HCT116 (cell line): ENCODE measurements around the gene TMEM121. TPM values are rescaled to one million over a fixed set of nuclear protein-coding genes. Genes with fewer than 3 reads are reported as not detected.

ENCODE experiments used
- ATAC-seq: fragments of 200-7000 bp; cut with Tn5 transposase; 2 replicates; pipeline ENCODE4 v1.9.1; 2020; ENCODE audit warnings: mild to moderate bottlenecking, moderate library complexity
- BruUV-seq: library from RNA; stranded (reverse); fragments of 400-500 nt; replicated peaks from 2 replicates; lab custom pipeline; 2021; lab: Mats Ljungman, UMichigan
- CTCF ChIA-PET: fragments of 300-600 bp; sonication (Branson Sonifier 250); formaldehyde crosslinking; loops from one replicate; lab custom pipeline; 2021; ENCODE audit warnings: antibody characterized with exemption; lab: Charles Lee
- POLR2A ChIA-PET: fragments of 300-600, 350-600 bp; sonication (Branson Sonifier 250); formaldehyde crosslinking; loops from one replicate; lab custom pipeline; 2021; ENCODE audit warnings: antibody characterized with exemption; lab: Charles Lee
- RAD21 ChIA-PET, 2 experiments: fragments of 300-600 bp; sonication (Branson Sonifier 250); formaldehyde crosslinking; loops; one replicate each; lab custom pipeline; 2023; ENCODE audit warnings: low total read pairs in 2 of 2; ENCODE audit not compliant: uncharacterized antibody in 2 of 2, unreplicated experiment in 2 of 2, low non-redundant PET in 1 of 2; lab: Charles Lee
- DNase-seq: peaks from one replicate; pipeline ENCODE4 v3.0.0-alpha.2; 2010; ENCODE audit warnings: low read depth, low spot score
- H2AFZ ChIP-seq: fragments of 200-600 bp; shearing (Covaris generic), sonication (generic); 2 replicates; pipeline ENCODE4 v1.6.1; 2017; ENCODE audit warnings: low read depth, mixed run types, mixed read lengths, antibody characterized with exemption, low read length; ENCODE audit not compliant: poor library complexity, severe bottlenecking
- H3K27ac ChIP-seq: 2 replicates; pipeline ENCODE4 v1.5.1; 2012; ENCODE audit warnings: low read depth, low read length
- H3K27me3 ChIP-seq: fragments of 200-600 bp; sonication (generic); 2 replicates; pipeline ENCODE4 v1.6.1; 2016; ENCODE audit warnings: mixed run types, low read length, mixed read lengths; ENCODE audit not compliant: insufficient read depth
- H3K36me3 ChIP-seq, 2 experiments: fragments of 200-500 bp in 1 of 2; fragments of 200-600 bp in 1 of 2; sonication (Bioruptor generic) in 1 of 2; sonication (generic) in 1 of 2; 2 replicates each; pipeline versions ENCODE4 v1.5.1 to v1.6.1; 2014 to 2016; ENCODE audit warnings: low read length in 2 of 2, inconsistent platforms in 1 of 2, mixed read lengths in 1 of 2, mixed run types in 1 of 2; ENCODE audit not compliant: insufficient read depth in 2 of 2, control insufficient read depth in 1 of 2
- H3K4me1 ChIP-seq, 2 experiments: fragments of 200-600 bp in 1 of 2; sonication (generic) in 1 of 2; 2 replicates each; pipeline versions ENCODE4 v1.5.1 to v1.6.1; 2012 to 2017; ENCODE audit warnings: low read length in 2 of 2, inconsistent platforms in 1 of 2, mild to moderate bottlenecking in 1 of 2, mixed read lengths in 1 of 2, mixed run types in 1 of 2, moderate library complexity in 1 of 2; ENCODE audit not compliant: insufficient read depth in 2 of 2, control insufficient read depth in 1 of 2
- H3K4me2 ChIP-seq: fragments of 200-600 bp; sonication (generic); 2 replicates; pipeline ENCODE4 v1.6.1; 2017; ENCODE audit warnings: mixed run types, low read length, mixed read lengths
- H3K4me3 ChIP-seq, 2 experiments: fragments of 200-600 bp in 1 of 2; sonication (generic) in 1 of 2; replicated peaks in 1 of 2; 2 replicates each; pipeline ENCODE4 v1.5.1; 2011 to 2016; ENCODE audit warnings: low read length in 2 of 2, control low read depth in 1 of 2, low read depth in 1 of 2, mild to moderate bottlenecking in 1 of 2, mixed read lengths in 1 of 2, mixed run types in 1 of 2
- H3K79me2 ChIP-seq: fragments of 200-600 bp; sonication (generic); 2 replicates; pipeline ENCODE4 v1.6.1; 2017; ENCODE audit warnings: mild to moderate bottlenecking, mixed run types, low read length, moderate library complexity, mixed read lengths; ENCODE audit not compliant: insufficient read depth
- H3K9ac ChIP-seq: fragments of 200-600 bp; sonication (generic); 2 replicates; pipeline ENCODE4 v1.6.1; 2016; ENCODE audit warnings: low read length, mixed read lengths
- H3K9me2 ChIP-seq: fragments of 200-600 bp; sonication (generic), shearing (Covaris generic); 2 replicates; pipeline ENCODE4 v1.6.1; 2017; ENCODE audit warnings: mixed run types, mild to moderate bottlenecking, moderate library complexity; ENCODE audit not compliant: insufficient read depth
- H3K9me3 ChIP-seq, 2 experiments: fragments of 200-500 bp in 1 of 2; fragments of 200-600 bp in 1 of 2; sonication (Bioruptor generic) in 1 of 2; sonication (generic) in 1 of 2; 2 replicates each; pipeline ENCODE4 v1.6.1; 2014 to 2017; ENCODE audit warnings: low read length in 2 of 2, mixed read lengths in 2 of 2, inconsistent platforms in 1 of 2, low read depth in 1 of 2, mild to moderate bottlenecking in 1 of 2, mixed run types in 1 of 2, moderate library complexity in 1 of 2; ENCODE audit not compliant: control insufficient read depth in 1 of 2, insufficient read depth in 1 of 2
- H4K20me1 ChIP-seq: fragments of 200-600 bp; sonication (generic), shearing (Covaris generic); 2 replicates; pipeline ENCODE4 v1.6.1; 2017; ENCODE audit warnings: mixed run types, mild to moderate bottlenecking, moderate library complexity; ENCODE audit not compliant: insufficient read depth
- CEBPB ChIP-seq: IDR thresholded peaks from 2 replicates; pipeline ENCODE4 v1.6.1; 2012; ENCODE audit warnings: low read depth
- EGR1 ChIP-seq: IDR thresholded peaks from 2 replicates; pipeline ENCODE4 v1.6.1; 2012; ENCODE audit warnings: low read depth
- ELF1 ChIP-seq: IDR thresholded peaks from 2 replicates; pipeline ENCODE4 v1.6.1; 2012; ENCODE audit warnings: low read depth, borderline replicate concordance
- EZH2 ChIP-seq: fragments of 200-600 bp; sonication (generic); IDR thresholded peaks from 2 replicates; pipeline ENCODE4 v1.6.1; 2017; ENCODE audit warnings: antibody characterized with exemption, mixed run types
- FOSL1 ChIP-seq: IDR thresholded peaks from 2 replicates; pipeline ENCODE4 v1.6.1; 2012; ENCODE audit warnings: low read depth
- JUND ChIP-seq: IDR thresholded peaks from 2 replicates; pipeline ENCODE4 v1.6.1; 2012
- POLR2A ChIP-seq: IDR thresholded peaks from 2 replicates; pipeline ENCODE4 v1.7.0; 2011; ENCODE audit warnings: borderline replicate concordance; ENCODE audit not compliant: insufficient read depth, insufficient read length; ENCODE audit errors: extremely low read depth
- RAD21 ChIP-seq: IDR thresholded peaks from 2 replicates; pipeline ENCODE4 v1.6.1; 2012; ENCODE audit warnings: low read depth, mild to moderate bottlenecking
- SIN3A ChIP-seq: IDR thresholded peaks from 2 replicates; pipeline ENCODE4 v1.6.1; 2012; ENCODE audit warnings: low read depth
- SP1 ChIP-seq: IDR thresholded peaks from 2 replicates; pipeline ENCODE4 v1.6.1; 2012; ENCODE audit warnings: low read depth
- SRF ChIP-seq: IDR thresholded peaks from 2 replicates; pipeline ENCODE4 v1.6.1; 2012; ENCODE audit warnings: low read depth
- ZFX ChIP-seq: fragments of 450-650 bp; IDR thresholded peaks from 2 replicates; pipeline ENCODE4 v1.6.1; 2017
- ZNF274 ChIP-seq: fragments of 200-500 bp; sonication (Bioruptor generic); IDR thresholded peaks from 2 replicates; pipeline ENCODE4 v1.6.1; 2014; ENCODE audit warnings: mild to moderate bottlenecking, low read depth, low read length, inconsistent platforms
- intact Hi-C: fragments of 100-400 bp; cut with micrococcal nuclease; formaldehyde crosslinking; loops from 2 replicates; pipeline ENCODE4 v1.10.0; 2022
- total RNA-seq: library from RNA; stranded (reverse); gene quantifications from one replicate; pipeline ENCODE4 v1.2.1, GENCODE V29; 2021; ENCODE audit not compliant: unreplicated experiment
- TF ChIP-seq, protein P1 (sequence below): IDR thresholded peaks from 2 replicates; pipeline ENCODE4 v1.6.1; 2011; ENCODE audit warnings: mild to moderate bottlenecking, low read length, moderate library complexity; ENCODE audit not compliant: insufficient replicate concordance; ENCODE audit errors: extremely low read depth
- TF ChIP-seq, protein P2 (sequence below): IDR thresholded peaks from 2 replicates; pipeline ENCODE4 v1.6.1; 2012
- TF ChIP-seq, protein P3 (sequence below): IDR thresholded peaks from 2 replicates; pipeline ENCODE4 v1.6.1; 2012; ENCODE audit warnings: low read depth

The TMEM121 gene
- total RNA-seq, 1 experiment from 2014 or later: 5.5 TPM

DNA sequence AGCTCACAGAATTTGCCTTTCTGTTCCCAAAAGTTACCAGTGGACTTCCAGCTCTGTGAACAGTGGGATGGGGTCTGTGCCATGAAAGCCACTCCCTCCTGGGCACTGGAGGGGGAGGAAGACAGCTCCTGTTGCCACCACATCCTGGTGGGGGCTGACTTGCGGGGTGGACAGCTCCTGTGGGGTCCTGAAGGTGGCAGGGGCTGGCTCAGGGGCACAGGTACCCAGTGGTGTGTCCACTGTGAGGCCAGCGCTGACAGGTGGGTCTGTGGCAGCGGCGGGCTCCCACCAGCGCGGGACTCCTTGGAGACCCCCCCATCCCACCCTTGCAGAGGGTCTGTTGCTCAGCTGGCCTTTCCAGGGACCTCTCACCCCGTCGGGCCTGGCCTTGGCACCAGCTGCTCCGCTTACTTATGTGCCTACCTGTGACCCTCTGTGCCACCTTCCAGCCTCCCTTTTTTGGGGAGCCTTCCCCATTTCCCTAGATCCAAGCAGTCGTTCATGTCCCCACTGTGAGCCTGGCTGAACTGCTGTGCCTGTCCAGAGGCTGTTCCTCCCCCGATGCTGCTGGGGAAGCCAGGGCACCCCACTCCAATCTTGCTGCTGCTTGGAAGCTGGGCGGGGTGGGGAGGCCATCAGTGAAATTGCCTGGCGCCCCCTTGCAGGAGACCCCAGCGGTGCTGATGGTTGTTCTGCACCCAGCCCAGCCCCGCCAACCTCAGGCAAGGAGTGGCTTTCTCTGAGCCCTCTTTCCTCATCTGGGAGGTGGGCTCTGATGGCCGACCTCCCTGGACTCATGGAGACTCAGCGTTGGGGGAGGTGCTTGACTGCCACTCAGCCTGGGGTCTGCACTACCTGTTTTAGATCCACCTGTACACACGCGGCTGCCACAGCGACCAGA, 33.2 kb upstream of the TMEM121 start:
- no TSS peak for BruUV-seq
- Histone ChIP-seq H3K79me2 (peaks cover 13% of the 10 kb centered on the region), H2AFZ (no peak overlapping the region), H3K36me3 (0 out of 4 replicates have a peak, but pooled peaks cover 0 to 3% of the 10 kb centered on the region in 2 experiments), H3K4me2 (no peak overlapping the region), H3K27ac (no peak overlapping the region; the same call in 1 of the 2 replicates), H3K9me3 (no peaks in the 10 kb centered on the region), H3K4me3 (no peak overlapping the region), H3K27me3 (no peaks in the 10 kb centered on the region), H3K9me2 (no peaks in the 10 kb centered on the region), H3K4me1 (peaks cover 17 to 26% of the 10 kb centered on the region in 2 experiments), H4K20me1 (no peaks in the 10 kb centered on the region; the same call in 1 of the 2 replicates), H3K9ac (no peak overlapping the region)
- DNase-seq (no peak), ATAC-seq (no peak)
- TF ChIP-seq ELF1 (no peak), JUND (no peak), SP1 (no peak), EGR1 (no peak), EZH2 (no peak), FOSL1 (no peak), ZNF274 (no peak), SIN3A (no peak), RAD21 (no peak), POLR2A (no peak), SRF (no peak), ZFX (no peak), CEBPB (no peak)
- TF ChIP-seq, protein P1, sequence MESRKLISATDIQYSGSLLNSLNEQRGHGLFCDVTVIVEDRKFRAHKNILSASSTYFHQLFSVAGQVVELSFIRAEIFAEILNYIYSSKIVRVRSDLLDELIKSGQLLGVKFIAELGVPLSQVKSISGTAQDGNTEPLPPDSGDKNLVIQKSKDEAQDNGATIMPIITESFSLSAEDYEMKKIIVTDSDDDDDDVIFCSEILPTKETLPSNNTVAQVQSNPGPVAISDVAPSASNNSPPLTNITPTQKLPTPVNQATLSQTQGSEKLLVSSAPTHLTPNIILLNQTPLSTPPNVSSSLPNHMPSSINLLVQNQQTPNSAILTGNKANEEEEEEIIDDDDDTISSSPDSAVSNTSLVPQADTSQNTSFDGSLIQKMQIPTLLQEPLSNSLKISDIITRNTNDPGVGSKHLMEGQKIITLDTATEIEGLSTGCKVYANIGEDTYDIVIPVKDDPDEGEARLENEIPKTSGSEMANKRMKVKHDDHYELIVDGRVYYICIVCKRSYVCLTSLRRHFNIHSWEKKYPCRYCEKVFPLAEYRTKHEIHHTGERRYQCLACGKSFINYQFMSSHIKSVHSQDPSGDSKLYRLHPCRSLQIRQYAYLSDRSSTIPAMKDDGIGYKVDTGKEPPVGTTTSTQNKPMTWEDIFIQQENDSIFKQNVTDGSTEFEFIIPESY: no peak
- TF ChIP-seq, protein P2, sequence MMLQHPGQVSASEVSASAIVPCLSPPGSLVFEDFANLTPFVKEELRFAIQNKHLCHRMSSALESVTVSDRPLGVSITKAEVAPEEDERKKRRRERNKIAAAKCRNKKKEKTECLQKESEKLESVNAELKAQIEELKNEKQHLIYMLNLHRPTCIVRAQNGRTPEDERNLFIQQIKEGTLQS: no peak
- TF ChIP-seq, protein P3, sequence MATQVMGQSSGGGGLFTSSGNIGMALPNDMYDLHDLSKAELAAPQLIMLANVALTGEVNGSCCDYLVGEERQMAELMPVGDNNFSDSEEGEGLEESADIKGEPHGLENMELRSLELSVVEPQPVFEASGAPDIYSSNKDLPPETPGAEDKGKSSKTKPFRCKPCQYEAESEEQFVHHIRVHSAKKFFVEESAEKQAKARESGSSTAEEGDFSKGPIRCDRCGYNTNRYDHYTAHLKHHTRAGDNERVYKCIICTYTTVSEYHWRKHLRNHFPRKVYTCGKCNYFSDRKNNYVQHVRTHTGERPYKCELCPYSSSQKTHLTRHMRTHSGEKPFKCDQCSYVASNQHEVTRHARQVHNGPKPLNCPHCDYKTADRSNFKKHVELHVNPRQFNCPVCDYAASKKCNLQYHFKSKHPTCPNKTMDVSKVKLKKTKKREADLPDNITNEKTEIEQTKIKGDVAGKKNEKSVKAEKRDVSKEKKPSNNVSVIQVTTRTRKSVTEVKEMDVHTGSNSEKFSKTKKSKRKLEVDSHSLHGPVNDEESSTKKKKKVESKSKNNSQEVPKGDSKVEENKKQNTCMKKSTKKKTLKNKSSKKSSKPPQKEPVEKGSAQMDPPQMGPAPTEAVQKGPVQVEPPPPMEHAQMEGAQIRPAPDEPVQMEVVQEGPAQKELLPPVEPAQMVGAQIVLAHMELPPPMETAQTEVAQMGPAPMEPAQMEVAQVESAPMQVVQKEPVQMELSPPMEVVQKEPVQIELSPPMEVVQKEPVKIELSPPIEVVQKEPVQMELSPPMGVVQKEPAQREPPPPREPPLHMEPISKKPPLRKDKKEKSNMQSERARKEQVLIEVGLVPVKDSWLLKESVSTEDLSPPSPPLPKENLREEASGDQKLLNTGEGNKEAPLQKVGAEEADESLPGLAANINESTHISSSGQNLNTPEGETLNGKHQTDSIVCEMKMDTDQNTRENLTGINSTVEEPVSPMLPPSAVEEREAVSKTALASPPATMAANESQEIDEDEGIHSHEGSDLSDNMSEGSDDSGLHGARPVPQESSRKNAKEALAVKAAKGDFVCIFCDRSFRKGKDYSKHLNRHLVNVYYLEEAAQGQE: no peak
- ChIA-PET POLR2A (no interaction called here), CTCF (interaction anchor here (1.2 kb wide), 1 partner anchor 403 kb away, joined by 3 read pairs; no protein-coding TSS in a partner anchor), RAD21 (no interaction called here)
- intact Hi-C loops: loop anchor here (5.0 kb wide), 1 partner anchor 34 kb away; the partner anchor contains the start of gene TMEM121
